Panc1 (cell line): ENCODE measurements around the gene PSRC1.

Experiments used
- CTCF ChIP-seq: fragments of 450-650 bp; IDR thresholded peaks from 2 replicates; pipeline ENCODE4 v1.5.1; 2017; ENCODE audit warnings: mild to moderate bottlenecking
- POLR2AphosphoS5 ChIP-seq: IDR thresholded peaks from 2 replicates; pipeline ENCODE4 v1.6.1; 2012; ENCODE audit warnings: mild to moderate bottlenecking, low read depth, low read length, moderate library complexity
- TF ChIP-seq, protein P1 (sequence below), 2 experiments: IDR thresholded peaks; 2 replicates each; pipeline ENCODE4 v1.6.1; 2011 to 2012; ENCODE audit warnings: low read depth in 2 of 2, control low read depth in 1 of 2, low read length in 1 of 2, mild to moderate bottlenecking in 1 of 2, moderate library complexity in 1 of 2; ENCODE audit not compliant: insufficient read depth in 1 of 2

DNA sequence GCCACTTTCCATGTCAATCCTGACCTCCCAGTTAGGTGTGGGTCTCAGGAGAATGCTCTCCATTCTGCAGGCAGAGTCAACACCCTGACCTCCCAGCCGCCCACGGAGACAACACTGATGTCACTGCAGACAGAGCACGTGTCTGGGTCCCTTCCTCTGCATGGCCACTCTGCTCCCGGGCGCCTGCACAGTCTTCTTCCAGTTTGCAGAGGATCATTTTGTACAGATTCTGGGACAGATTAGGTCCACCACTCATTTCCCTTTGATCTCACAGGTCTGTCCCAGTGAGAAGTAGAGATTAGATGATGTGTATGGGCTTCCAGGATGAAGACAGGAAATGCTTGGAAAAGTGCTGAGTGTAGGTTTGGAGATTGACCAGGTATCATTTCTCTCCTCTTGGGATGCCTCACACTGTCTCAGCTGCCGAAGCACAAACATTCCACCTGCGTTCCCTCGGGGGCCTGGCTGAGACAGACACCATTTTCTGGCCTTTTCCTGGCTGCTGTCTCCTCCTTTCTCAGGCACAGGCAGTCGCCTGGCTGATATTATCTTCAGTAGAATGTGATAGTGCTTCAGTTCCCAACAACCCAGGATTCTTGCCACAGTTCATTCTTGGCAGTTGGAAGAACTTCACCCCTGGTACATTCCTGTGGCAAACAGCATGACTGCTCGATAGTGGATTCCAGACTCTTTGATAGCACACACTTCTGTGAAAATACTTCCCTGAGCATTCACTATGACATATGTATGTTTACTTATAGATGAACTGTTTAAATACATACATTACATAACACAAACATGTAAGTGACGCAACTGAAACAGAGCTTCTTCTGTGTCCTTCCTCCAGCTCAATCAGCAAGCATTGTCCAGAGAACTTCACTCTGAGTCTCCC is 16.0 kb upstream of the PSRC1 start:
- TF ChIP-seq POLR2AphosphoS5 (no peak), CTCF (no peak)
- TF ChIP-seq, protein P1, sequence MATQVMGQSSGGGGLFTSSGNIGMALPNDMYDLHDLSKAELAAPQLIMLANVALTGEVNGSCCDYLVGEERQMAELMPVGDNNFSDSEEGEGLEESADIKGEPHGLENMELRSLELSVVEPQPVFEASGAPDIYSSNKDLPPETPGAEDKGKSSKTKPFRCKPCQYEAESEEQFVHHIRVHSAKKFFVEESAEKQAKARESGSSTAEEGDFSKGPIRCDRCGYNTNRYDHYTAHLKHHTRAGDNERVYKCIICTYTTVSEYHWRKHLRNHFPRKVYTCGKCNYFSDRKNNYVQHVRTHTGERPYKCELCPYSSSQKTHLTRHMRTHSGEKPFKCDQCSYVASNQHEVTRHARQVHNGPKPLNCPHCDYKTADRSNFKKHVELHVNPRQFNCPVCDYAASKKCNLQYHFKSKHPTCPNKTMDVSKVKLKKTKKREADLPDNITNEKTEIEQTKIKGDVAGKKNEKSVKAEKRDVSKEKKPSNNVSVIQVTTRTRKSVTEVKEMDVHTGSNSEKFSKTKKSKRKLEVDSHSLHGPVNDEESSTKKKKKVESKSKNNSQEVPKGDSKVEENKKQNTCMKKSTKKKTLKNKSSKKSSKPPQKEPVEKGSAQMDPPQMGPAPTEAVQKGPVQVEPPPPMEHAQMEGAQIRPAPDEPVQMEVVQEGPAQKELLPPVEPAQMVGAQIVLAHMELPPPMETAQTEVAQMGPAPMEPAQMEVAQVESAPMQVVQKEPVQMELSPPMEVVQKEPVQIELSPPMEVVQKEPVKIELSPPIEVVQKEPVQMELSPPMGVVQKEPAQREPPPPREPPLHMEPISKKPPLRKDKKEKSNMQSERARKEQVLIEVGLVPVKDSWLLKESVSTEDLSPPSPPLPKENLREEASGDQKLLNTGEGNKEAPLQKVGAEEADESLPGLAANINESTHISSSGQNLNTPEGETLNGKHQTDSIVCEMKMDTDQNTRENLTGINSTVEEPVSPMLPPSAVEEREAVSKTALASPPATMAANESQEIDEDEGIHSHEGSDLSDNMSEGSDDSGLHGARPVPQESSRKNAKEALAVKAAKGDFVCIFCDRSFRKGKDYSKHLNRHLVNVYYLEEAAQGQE (IDR thresholded peaks at IDR 0.05; ENCODE audit: insufficient read depth in 1 of 2, low read depth in 2 of 2, low read length in 1 of 2): no peak
